ENCODE data around the gene CDK17.

CDK17 gene

DNA sequence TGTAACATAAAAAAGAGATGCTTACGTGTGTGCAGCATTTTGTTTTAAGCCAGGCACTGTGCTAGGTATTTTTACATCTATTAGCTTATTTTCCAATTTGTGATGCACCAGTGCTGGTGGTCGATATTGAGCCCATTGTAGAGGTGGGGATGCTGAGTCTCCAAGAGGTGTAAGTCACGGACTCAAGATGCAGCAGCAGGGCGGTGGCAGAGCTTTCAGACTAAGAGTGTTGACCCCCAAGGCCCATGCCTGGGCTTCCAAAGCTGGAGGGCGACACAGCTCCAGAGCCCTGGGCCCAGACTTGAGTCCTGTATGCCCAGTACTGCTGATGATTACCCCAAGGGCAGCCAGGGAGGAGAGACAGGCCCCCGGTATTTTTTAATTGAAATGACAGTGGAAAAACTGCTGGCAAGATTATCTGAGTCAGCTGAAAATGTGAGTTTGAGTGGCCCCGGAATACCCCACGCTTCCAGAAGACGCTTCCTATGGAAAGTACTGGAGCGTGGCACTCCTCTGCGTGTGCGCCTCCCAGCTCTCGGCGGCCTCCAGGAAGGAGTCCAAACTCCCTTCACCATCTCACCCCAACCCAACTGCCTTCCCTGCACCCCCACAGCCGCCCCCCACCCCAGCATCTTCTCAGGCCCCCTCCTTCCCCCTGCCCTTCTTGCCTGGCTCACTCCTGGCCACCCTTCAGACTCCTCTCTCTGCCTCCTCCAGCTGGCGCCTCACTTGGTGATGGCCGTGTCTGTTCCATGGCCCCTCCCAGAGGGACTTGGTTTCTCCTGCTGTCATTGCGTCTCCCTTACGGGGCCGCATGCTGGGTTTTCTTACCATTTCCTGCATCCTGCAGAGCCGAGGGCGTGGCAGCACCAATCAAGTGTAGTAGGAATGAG is 165.4 kb downstream of the CDK17 start:
- no peak for DNase-seq

DNA sequence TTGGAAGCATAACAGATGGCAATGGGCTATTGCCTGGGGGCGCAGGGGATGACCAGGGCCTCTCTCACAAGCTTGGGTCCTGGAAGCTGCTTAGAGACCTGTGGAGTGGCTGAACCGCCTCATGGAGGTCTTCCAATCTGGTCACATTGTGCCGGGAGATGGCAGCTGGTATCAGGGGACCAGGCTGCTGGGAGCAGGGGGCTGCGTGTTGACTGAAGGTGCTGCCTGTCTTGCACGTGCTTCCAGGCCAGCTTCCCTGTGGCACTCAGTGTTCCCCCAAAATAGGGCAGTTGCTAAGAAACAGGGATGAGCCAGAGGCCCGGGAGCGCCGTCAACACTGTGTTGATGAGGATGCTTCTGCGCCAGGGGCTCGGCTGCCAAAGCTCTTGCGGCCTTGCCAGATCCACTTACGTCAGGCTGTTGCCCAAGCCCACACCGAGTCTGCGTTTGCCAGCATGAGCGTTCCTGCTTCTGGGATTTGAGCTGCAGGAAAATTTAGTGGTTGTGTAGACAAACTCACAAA is 166.2 kb downstream of the CDK17 start:
- DNase-seq: no peak

DNA sequence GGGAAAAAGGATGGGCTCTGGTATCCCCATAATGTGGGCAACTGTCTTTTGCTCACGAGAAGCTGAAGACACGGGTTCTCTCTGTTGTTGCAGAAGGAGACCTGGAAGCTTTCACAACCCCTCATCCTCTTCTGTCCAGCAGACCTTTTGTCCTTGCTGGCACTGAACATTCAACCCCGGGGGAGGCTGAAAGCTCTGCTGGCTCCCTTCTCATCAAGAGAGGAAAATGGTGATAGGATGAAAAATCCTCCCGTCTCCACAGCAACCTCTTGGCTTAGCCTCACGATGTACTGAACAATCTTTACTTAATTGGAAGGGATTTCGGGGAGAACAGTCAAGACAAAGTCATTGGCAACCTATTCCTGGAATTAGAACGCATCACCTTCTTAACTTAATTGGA is 167.1 kb downstream of the CDK17 start:
- DNase-seq: no peak

DNA sequence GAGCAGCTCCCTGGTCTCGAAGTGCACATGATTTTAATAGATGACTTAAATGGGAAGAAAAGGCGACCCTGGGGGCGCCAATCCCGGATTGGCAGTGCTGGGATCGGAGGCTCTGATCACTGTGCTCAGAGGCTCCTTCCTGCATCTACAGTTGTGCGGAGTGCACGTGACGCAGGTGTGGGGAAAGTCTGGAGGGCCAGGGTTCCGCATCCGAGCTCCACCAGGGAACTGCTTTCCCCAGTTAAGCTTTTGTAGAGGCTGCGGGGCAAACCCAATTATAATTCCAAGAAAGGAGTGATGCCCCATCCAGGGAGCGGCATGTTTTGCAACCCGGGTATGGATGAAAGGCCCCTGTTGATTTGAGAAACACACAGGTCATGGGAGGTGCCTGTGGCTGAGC is 169.6 kb downstream of the CDK17 start:
- no peak for DNase-seq

DNA sequence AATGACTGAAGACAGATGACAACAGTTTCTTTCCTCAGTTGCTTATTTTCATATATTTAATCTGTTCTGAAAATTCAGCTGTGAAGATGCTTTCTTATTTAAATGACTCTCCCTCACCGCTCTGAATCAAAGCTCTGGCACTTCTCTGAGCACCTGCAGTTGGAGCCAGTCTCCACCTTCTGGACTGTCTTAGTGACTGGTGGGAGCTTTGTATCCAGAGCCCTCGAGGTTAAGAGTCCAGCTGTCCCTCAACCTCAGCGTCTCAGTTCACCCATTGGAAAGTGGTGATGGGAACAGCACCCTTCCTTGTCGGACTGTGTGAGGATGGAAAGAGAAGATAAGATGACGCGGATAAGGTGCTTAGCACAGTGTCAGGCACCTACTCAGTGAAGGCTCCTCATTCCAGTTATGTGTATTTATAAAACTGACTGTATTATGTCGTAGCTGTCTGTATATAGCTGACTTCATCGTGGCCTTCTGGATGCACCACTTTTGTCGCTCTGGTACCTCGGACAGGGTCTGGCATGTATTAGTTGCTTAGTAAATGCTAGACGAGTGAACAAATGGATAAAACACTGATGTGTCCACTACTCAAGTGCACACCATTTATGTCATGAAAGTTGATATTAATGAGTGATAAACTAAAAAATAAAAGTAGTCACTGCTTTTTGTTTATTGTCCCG is 171.5 kb downstream of the CDK17 start:
- no peak for DNase-seq

Measured in NCI-H2029 treated with DMSO at 0.1 percent for 48 hours (cell line).